ENCODE measurements around the gene XYLT1. TPM values are rescaled to one million over a fixed set of nuclear protein-coding genes. Genes with fewer than 3 reads are reported as not detected.

Gene XYLT1
- polyA plus RNA-seq, 1 donor from 2014 or later, result 3.3 TPM

DNA sequence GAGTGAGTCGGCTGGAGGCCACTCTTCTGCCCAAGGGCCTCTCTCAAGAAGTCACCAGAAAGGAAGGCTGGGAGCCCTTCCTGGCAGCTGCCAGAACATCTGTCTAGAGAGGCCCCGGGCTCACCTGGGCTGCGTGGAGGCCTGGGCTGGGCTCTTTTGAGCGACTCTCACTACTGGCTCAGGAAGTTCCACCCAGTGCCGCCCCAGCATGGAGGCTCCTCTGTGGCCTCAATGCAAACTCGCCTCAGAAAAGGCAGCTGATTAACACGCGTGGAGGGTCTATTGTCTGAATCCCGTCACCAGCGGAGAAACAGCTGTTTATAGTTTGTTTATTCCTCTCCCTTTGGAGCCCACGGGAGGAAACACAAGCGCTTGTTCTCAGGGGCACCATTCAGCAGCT lies 25.3 kb downstream of the XYLT1 start:
- no peaks in the 10 kb centered on the region for H3F3A ChIP-seq (ENCODE audit: insufficient read depth, low read length, poor library complexity, severe bottlenecking)
- H4K20me1 ChIP-seq (ENCODE audit: insufficient read depth), result no peaks in the 10 kb centered on the region
- H3K9me3 ChIP-seq (ENCODE audit: low read length), result no peaks in the 10 kb centered on the region
- H3K9me2 ChIP-seq (ENCODE audit: insufficient read depth, low read length), result no peaks in the 10 kb centered on the region
- no peak overlapping the region for H3K4me3 ChIP-seq (ENCODE audit: low read length)
- no peak for TF ChIP-seq POLR2AphosphoS5 (IDR thresholded peaks at IDR 0.05)
- no peak for TF ChIP-seq MXI1 (conservative IDR thresholded peaks at IDR 0.05; ENCODE audit: poor library complexity, severe bottlenecking)
- H3K4me2 ChIP-seq (ENCODE audit: low read length), result no peak overlapping the region
- no peak overlapping the region for H2AFZ ChIP-seq (ENCODE audit: low read depth, low read length)
- no peak overlapping the region for H3K9ac ChIP-seq (ENCODE audit: low read length)
- H3K79me2 ChIP-seq (replicated peaks; ENCODE audit: insufficient read depth, low read length), result peaks cover 8% of the 10 kb centered on the region
- no peaks in the 10 kb centered on the region for H3K36me3 ChIP-seq (ENCODE audit: insufficient read depth, low read length)
- H3K27ac ChIP-seq (ENCODE audit: low read length), result no peak overlapping the region
- H3K27me3 ChIP-seq (ENCODE audit: insufficient read depth, low read depth, low read length), result no peaks in the 10 kb centered on the region

DNA sequence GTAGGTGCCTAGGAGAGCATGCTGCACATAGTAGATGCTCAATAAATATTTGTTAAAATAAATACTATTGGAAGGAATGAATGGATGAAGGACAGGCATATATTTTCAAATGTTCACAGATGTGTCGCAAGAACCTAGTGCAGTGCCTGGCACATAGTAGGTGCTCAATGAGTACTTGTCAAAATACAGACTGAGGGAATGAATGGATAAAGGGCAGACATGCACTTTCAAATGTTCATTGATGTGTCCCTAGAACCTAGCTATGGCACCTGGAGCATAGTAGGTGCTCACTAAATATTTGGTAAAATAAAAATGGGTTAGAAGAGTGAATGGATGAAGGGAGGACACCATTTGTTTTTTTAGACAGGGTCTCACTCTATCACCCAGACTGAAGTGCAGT lies 26.1 kb downstream of the XYLT1 start:
- Histone ChIP-seq H3K9me3 (ENCODE audit: low read length) (no peaks in the 10 kb centered on the region), H3K36me3 (ENCODE audit: insufficient read depth, low read length) (no peaks in the 10 kb centered on the region), H3K4me2 (ENCODE audit: low read length) (no peak overlapping the region), H3K4me3 (ENCODE audit: low read length) (no peak overlapping the region), H3K27ac (ENCODE audit: low read length) (no peak overlapping the region), H3K9ac (ENCODE audit: low read length) (no peak overlapping the region), H3K27me3 (ENCODE audit: insufficient read depth, low read depth, low read length) (no peaks in the 10 kb centered on the region), H3K79me2 (replicated peaks; ENCODE audit: insufficient read depth, low read length) (peaks cover 12% of the 10 kb centered on the region), H3F3A (ENCODE audit: insufficient read depth, low read length, poor library complexity, severe bottlenecking) (no peaks in the 10 kb centered on the region), H2AFZ (ENCODE audit: low read depth, low read length) (no peak overlapping the region), H4K20me1 (ENCODE audit: insufficient read depth) (no peaks in the 10 kb centered on the region), H3K9me2 (ENCODE audit: insufficient read depth, low read length) (no peaks in the 10 kb centered on the region)
- TF ChIP-seq, protein P1, sequence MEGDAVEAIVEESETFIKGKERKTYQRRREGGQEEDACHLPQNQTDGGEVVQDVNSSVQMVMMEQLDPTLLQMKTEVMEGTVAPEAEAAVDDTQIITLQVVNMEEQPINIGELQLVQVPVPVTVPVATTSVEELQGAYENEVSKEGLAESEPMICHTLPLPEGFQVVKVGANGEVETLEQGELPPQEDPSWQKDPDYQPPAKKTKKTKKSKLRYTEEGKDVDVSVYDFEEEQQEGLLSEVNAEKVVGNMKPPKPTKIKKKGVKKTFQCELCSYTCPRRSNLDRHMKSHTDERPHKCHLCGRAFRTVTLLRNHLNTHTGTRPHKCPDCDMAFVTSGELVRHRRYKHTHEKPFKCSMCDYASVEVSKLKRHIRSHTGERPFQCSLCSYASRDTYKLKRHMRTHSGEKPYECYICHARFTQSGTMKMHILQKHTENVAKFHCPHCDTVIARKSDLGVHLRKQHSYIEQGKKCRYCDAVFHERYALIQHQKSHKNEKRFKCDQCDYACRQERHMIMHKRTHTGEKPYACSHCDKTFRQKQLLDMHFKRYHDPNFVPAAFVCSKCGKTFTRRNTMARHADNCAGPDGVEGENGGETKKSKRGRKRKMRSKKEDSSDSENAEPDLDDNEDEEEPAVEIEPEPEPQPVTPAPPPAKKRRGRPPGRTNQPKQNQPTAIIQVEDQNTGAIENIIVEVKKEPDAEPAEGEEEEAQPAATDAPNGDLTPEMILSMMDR (IDR thresholded peaks at IDR 0.05; ENCODE audit: poor library complexity, severe bottlenecking), result no peak

DNA sequence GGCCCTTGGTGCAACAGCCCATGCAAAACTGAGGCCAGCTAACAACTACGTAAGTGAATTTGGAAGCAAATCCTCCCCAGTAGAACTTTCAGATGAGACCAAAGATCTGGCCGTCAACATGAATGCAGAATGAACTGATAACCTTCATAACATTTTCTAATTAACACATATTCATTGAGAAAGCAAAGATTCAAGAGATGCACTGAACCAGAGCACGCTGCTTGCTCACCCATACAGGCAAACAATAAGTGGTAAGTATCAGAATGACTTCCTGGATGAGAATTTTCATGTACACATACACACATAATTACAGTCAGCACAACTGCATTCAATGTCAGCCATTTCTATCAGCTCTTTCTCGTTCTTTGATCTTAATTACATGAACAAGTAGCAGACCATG lies 30.6 kb downstream of the XYLT1 start:
- H3K79me2 ChIP-seq (replicated peaks; ENCODE audit: insufficient read depth, low read length), result peaks cover 22% of the 10 kb centered on the region

More for the DNA sequence above, 30.6 kb downstream of the XYLT1 start:
- no peak overlapping the region for H3K27ac ChIP-seq (ENCODE audit: low read length)
- H3K36me3 ChIP-seq (ENCODE audit: insufficient read depth, low read length), result no peaks in the 10 kb centered on the region
- no peak overlapping the region for H3K4me2 ChIP-seq (ENCODE audit: low read length)
- H3K4me3 ChIP-seq (ENCODE audit: low read length), result no peak overlapping the region
- no peak for TF ChIP-seq POLR2AphosphoS5 (IDR thresholded peaks at IDR 0.05)
- TF ChIP-seq TAF1 (IDR thresholded peaks at IDR 0.05; ENCODE audit: low read depth), result no peak
- TF ChIP-seq EZH2 (IDR thresholded peaks at IDR 0.05; ENCODE audit: borderline replicate concordance, insufficient read depth, low read length, poor library complexity, severe bottlenecking), result no peak
- TF ChIP-seq, protein P1 (IDR thresholded peaks at IDR 0.05; ENCODE audit: poor library complexity, severe bottlenecking), result no peak
- no peak for TF ChIP-seq EP300 (conservative IDR thresholded peaks at IDR 0.05; ENCODE audit: poor library complexity, severe bottlenecking)
- no peak for TF ChIP-seq MXI1 (conservative IDR thresholded peaks at IDR 0.05; ENCODE audit: poor library complexity, severe bottlenecking)
- no peak for TF ChIP-seq SMC3 (conservative IDR thresholded peaks at IDR 0.05; ENCODE audit: poor library complexity)
- no peak for TF ChIP-seq RAD21 (conservative IDR thresholded peaks at IDR 0.05)
- TF ChIP-seq, protein P2, sequence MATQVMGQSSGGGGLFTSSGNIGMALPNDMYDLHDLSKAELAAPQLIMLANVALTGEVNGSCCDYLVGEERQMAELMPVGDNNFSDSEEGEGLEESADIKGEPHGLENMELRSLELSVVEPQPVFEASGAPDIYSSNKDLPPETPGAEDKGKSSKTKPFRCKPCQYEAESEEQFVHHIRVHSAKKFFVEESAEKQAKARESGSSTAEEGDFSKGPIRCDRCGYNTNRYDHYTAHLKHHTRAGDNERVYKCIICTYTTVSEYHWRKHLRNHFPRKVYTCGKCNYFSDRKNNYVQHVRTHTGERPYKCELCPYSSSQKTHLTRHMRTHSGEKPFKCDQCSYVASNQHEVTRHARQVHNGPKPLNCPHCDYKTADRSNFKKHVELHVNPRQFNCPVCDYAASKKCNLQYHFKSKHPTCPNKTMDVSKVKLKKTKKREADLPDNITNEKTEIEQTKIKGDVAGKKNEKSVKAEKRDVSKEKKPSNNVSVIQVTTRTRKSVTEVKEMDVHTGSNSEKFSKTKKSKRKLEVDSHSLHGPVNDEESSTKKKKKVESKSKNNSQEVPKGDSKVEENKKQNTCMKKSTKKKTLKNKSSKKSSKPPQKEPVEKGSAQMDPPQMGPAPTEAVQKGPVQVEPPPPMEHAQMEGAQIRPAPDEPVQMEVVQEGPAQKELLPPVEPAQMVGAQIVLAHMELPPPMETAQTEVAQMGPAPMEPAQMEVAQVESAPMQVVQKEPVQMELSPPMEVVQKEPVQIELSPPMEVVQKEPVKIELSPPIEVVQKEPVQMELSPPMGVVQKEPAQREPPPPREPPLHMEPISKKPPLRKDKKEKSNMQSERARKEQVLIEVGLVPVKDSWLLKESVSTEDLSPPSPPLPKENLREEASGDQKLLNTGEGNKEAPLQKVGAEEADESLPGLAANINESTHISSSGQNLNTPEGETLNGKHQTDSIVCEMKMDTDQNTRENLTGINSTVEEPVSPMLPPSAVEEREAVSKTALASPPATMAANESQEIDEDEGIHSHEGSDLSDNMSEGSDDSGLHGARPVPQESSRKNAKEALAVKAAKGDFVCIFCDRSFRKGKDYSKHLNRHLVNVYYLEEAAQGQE (IDR thresholded peaks at IDR 0.05; ENCODE audit: borderline replicate concordance), result no peak
- no peaks in the 10 kb centered on the region for H3K27me3 ChIP-seq (ENCODE audit: insufficient read depth, low read depth, low read length)
- no peak overlapping the region for H2AFZ ChIP-seq (ENCODE audit: low read depth, low read length)
- H3K9me3 ChIP-seq (ENCODE audit: low read length), result no peaks in the 10 kb centered on the region
- no peak overlapping the region for H3K9ac ChIP-seq (ENCODE audit: low read length)
- H3K9me2 ChIP-seq (ENCODE audit: insufficient read depth, low read length), result no peaks in the 10 kb centered on the region
- H3F3A ChIP-seq (ENCODE audit: insufficient read depth, low read length, poor library complexity, severe bottlenecking), result no peaks in the 10 kb centered on the region
- H4K20me1 ChIP-seq (ENCODE audit: insufficient read depth), result no peaks in the 10 kb centered on the region
